ENCODE data around the gene ADRA2B. TPM values are rescaled to one million over a fixed set of nuclear protein-coding genes. Genes with fewer than 3 reads are reported as not detected.
"Not testable (repeated sequence)": the region's sequence is repeated elsewhere in the genome, so short reads cannot be mapped to it uniquely, and the experiment has no call there.

The ADRA2B gene
- total and polyA plus RNA-seq, 2 experiments from 2014 or later = 28.5 to 61.8 TPM

DNA sequence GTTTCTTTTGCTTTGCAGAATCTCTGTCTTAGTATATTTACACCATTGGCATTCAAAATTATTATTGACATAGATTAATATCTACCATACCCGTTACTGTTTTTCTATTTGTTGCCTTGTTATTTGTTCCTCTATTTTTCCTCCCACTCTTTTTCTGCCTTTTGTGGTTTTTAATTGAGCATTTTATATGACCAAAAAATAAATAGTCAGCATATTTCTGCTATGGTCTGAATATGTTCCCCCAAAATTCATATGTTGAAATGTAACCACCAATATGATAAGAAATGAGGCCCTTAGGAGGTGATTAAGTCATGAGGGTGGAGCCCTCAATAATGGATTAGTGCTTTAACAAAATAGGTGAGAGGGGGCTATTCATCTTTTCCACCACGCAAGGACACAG lies 35.3 kb downstream of the ADRA2B start:
- Histone ChIP-seq H3K36me3 (no peaks in the 10 kb centered on the region), H3K27ac (no peak overlapping the region), H3K27me3 (no peaks in the 10 kb centered on the region), H3K9me3 (ENCODE audit: low read depth) (no peaks in the 10 kb centered on the region), H3K4me3 (no peak overlapping the region), H3K4me1 (ENCODE audit: low read depth) (no peaks in the 10 kb centered on the region)
- TF ChIP-seq, protein P1, sequence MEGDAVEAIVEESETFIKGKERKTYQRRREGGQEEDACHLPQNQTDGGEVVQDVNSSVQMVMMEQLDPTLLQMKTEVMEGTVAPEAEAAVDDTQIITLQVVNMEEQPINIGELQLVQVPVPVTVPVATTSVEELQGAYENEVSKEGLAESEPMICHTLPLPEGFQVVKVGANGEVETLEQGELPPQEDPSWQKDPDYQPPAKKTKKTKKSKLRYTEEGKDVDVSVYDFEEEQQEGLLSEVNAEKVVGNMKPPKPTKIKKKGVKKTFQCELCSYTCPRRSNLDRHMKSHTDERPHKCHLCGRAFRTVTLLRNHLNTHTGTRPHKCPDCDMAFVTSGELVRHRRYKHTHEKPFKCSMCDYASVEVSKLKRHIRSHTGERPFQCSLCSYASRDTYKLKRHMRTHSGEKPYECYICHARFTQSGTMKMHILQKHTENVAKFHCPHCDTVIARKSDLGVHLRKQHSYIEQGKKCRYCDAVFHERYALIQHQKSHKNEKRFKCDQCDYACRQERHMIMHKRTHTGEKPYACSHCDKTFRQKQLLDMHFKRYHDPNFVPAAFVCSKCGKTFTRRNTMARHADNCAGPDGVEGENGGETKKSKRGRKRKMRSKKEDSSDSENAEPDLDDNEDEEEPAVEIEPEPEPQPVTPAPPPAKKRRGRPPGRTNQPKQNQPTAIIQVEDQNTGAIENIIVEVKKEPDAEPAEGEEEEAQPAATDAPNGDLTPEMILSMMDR (IDR thresholded peaks at IDR 0.05; ENCODE audit: low read depth, low read length) = no peak
- no peak for DNase-seq (ENCODE audit: low read depth in 1 of 2, low spot score in 1 of 2)

DNA sequence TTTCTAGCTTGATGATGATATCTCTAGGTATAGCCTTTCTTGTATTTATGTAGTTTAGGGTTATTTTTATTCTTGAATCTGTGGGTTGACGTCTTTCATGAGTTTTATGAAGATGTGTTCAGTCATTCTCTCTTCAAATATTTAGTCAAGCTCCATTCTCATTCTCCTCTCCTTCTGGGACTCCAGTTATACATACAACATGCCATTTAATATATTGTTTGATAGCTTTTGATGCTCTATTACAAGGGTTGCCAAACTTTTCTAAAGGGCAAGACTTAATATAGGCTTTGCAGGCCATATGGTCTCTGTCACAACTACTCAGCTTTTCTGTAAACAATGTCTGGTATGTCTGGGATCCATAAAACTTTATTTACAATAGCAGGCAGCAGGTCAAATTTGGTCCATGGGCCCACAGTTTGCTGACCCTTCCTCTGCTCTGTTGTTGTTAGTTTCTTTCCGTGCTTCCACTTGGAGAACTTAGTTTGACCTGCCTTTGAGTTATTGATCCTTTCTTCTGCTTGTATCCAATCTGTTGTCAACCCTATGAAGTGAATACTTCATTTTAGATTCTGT lies 41.1 kb downstream of the ADRA2B start:
- TF ChIP-seq, protein P1 (IDR thresholded peaks at IDR 0.05; ENCODE audit: low read depth, low read length) = no peak
- no peak for DNase-seq (ENCODE audit: low read depth in 1 of 2, low spot score in 1 of 2)
- H3K36me3 ChIP-seq = no peaks in the 10 kb centered on the region
- no peak overlapping the region for H3K4me3 ChIP-seq
- H3K9me3 ChIP-seq (ENCODE audit: low read depth) = no peaks in the 10 kb centered on the region
- H3K27me3 ChIP-seq = no peaks in the 10 kb centered on the region
- H3K4me1 ChIP-seq (ENCODE audit: low read depth) = peaks cover 4% of the 10 kb centered on the region
- H3K27ac ChIP-seq = no peak overlapping the region

DNA sequence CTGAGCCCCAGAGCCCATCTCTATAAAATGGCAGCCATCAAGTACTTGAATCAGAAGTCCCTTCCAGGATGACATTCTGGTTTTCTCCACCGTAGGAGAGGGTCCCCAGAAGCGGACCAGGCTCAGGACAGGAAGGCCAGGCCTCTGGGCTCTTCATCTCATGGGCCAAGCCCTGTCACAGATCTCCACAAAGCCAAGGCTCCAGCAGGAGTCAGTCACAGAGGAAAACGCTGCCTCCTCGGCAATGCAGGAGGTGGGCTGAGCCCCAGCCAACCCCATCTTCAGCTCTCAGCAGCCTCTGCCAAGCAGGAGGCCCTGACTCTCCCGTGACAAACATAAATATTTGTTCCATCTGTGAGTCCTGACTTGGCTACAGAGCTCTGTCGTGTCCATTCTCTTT lies 42.2 kb downstream of the ADRA2B start:
- Histone ChIP-seq H3K4me3 (no peak overlapping the region), H3K4me1 (ENCODE audit: low read depth) (peaks cover 4% of the 10 kb centered on the region), H3K27ac (no peak overlapping the region), H3K36me3 (no peaks in the 10 kb centered on the region), H3K27me3 (no peaks in the 10 kb centered on the region), H3K9me3 (ENCODE audit: low read depth) (no peaks in the 10 kb centered on the region)
- TF ChIP-seq, protein P1 (IDR thresholded peaks at IDR 0.05; ENCODE audit: low read depth, low read length) = no peak
- DNase-seq (ENCODE audit: low read depth in 1 of 2, low spot score in 1 of 2) = no peak

DNA sequence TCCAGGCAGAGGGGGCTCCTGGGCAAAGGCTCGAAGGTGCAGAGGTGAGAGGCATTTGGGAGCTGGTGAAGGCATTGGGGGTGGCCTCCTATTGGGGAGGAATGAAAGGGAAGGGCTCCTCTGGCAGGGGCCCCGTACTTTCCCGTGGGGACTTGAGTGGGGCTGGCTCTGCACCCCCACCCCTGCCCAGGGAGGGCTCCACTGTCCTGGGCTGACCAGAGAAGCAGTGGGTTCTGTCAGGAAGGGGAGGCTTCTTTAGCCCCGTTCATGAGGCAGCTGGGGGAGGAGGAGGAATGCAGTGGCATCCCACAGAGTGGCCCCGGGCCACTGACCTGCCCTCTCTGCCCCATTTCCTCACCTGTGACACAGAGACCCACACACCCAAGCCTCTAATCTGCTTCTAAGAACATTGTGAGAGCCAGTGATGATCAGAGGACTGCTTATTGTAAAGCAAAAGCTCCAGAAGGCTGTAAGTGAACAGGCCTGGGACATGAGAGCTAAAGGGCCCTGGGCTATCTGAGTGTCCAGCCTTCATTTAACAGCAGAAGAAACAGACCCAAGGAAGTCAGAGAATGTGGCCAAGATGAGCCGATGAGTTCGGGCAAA lies 43.1 kb downstream of the ADRA2B start:
- no peak overlapping the region for H3K27ac ChIP-seq
- TF ChIP-seq, protein P1 (IDR thresholded peaks at IDR 0.05; ENCODE audit: low read depth, low read length) = no peak

DNA sequence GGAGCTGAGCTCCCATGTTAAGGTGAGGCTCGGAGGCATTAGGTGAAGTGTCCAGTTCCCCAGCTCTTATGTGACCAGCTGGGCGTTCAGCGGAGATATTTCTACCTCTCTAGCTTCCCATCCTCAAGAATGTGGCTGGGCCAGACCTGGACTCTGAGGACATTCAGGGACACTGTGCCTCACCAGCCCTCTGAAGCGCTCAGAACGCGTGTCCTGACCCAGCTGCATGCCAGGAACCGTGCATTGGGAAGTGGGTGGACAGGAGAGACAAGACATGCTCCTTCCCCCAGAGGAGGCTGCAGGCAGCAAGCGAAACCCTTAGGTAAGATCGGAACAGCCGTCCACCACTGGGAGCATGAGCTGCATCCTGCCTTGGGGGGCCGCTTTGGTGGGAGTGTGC lies 43.6 kb downstream of the ADRA2B start:
- TF ChIP-seq, protein P1 (IDR thresholded peaks at IDR 0.05; ENCODE audit: low read depth, low read length) = no peak
- Histone ChIP-seq H3K27ac (no peak overlapping the region), H3K36me3 (no peaks in the 10 kb centered on the region), H3K4me1 (ENCODE audit: low read depth) (peaks cover 9% of the 10 kb centered on the region), H3K4me3 (no peak overlapping the region), H3K9me3 (ENCODE audit: low read depth) (no peaks in the 10 kb centered on the region), H3K27me3 (no peaks in the 10 kb centered on the region)
- DNase-seq (ENCODE audit: low read depth in 1 of 2, low spot score in 1 of 2) = no peak

More for the DNA sequence above, 43.1 kb downstream of the ADRA2B start:
- H3K4me3 ChIP-seq = no peak overlapping the region
- DNase-seq (ENCODE audit: low read depth in 1 of 2, low spot score in 1 of 2) = no peak
- no peaks in the 10 kb centered on the region for H3K36me3 ChIP-seq
- H3K9me3 ChIP-seq (ENCODE audit: low read depth) = no peaks in the 10 kb centered on the region
- H3K27me3 ChIP-seq = no peaks in the 10 kb centered on the region
- H3K4me1 ChIP-seq (ENCODE audit: low read depth) = peaks cover 4% of the 10 kb centered on the region

DNA sequence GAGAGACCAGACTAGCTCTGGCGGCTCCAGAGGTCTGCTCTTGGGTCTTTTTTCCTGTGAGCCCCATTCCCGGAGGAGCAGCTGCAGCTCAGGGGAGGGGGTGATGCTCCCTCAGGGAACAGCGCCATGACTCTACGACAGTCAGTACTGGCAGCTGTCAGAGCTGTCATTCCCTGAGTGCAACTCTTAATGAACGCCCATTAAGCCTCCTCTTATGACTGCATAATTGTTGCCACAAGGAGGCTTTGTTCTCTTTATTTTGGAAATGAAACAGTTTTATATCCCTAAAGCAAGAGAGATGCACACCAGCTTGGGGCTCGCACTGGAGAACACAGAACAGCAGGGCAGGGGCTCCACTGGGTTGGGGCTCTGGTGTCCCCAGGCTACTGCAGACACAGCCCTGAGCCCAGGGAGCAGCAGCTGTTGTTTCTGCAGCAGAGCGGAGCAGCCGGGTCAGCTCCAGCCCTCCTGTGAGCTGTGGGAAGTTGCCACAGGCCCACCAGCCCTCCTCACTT lies 44.3 kb downstream of the ADRA2B start:
- H3K27me3 ChIP-seq; H3K9me3 ChIP-seq (ENCODE audit: low read depth); H3K36me3 ChIP-seq; H3K27ac ChIP-seq; DNase-seq (ENCODE audit: low read depth in 1 of 2, low spot score in 1 of 2); H3K4me3 ChIP-seq: not testable (repeated sequence)
- H3K4me1 ChIP-seq (ENCODE audit: low read depth) = peaks cover 14% of the 10 kb centered on the region

DNA sequence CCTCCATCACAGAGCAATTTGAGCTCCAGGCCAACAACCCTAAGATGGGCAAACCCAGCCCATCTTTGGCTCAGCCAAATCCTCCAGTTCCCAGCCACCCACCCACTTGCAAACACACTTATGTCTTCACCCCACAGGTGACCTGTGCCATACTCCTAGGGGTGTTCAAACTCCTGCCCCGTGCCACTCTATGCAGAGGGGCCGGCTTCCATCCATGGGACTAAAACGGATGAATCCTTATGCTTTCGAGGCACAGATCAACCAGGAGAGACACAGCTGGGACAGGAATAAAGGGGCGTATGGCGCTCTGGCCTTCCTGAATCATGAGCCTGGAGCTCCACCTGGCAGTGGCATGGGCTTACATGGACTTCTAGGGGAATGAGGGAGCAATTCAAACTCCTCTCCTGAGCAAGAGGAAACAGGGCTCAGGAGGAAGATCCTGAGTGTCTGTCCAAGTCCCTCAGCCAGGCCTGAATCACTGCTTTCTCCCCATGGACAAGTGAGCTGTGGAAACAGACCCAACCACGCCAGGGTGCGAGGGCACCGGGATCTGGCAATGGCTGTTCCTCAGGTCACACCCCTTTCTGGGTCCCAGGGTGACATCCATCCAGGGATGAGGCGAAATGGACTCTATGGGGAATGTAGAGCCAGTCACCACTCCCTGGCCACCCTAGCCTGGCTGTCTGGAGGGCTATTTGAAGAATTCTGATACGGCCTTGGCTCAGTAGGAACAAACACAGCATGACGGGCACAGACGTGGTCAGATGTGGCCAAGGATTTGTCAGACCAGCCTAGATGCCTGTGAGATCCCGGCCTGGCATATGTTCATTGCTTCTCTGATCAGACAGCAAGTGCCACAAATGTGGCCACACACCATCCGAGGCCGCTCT lies 45.0 kb downstream of the ADRA2B start:
- DNase-seq (ENCODE audit: low read depth in 1 of 2, low spot score in 1 of 2); H3K4me3 ChIP-seq; H3K27ac ChIP-seq; H3K9me3 ChIP-seq (ENCODE audit: low read depth); H3K27me3 ChIP-seq; H3K36me3 ChIP-seq: not testable (repeated sequence)
- peaks cover 14% of the 10 kb centered on the region for H3K4me1 ChIP-seq (ENCODE audit: low read depth)

DNA sequence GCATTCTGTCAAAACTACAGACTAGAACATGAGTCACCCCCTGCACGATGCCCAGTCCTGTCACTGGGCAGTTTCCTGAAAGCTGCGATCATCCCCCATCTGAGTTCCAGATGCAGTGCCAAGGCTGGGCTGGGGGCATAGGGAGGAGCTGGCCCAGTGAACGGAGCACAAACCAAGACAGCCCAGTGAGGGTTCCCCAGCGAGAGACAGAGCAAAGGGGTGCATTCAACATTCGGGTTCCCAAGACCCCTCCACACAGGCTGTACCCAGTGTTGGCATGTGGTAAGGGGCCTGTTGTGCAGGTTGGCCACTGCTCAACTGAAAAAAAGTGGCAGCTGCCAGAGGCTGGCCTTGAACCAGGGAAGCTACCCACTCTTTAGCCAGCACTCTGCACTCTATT lies 46.0 kb downstream of the ADRA2B start:
- H3K4me1 ChIP-seq (ENCODE audit: low read depth) = peaks cover 14% of the 10 kb centered on the region
- H3K4me3 ChIP-seq; H3K36me3 ChIP-seq; H3K9me3 ChIP-seq (ENCODE audit: low read depth); H3K27ac ChIP-seq; H3K27me3 ChIP-seq; DNase-seq (ENCODE audit: low read depth in 1 of 2, low spot score in 1 of 2): not testable (repeated sequence)
